Renal cortical epithelial cell (primary cell): ENCODE data around the gene EFNB2. TPM values are rescaled to one million over a fixed set of nuclear protein-coding genes. Genes with fewer than 3 reads are reported as not detected.

Experiments used
- DNase-seq: peaks from one replicate; pipeline ENCODE4 v3.0.0-alpha.2; 2011; ENCODE audit warnings: low read depth
- total RNA-seq: library from RNA; depleted of rRNA; stranded (reverse); fragments of >200 nt; gene quantifications from 2 replicates; pipeline ENCODE4 v1.2.3, GENCODE V29; 2014

EFNB2 gene
- total RNA-seq, 1 donor from 2014 or later = 31.0 TPM

- DNase-seq = no peak
These were observed 86.4 kb downstream of the EFNB2 start for GRCh38 chr13:106449096-106449495.

- peak; percentile 92 for DNase-seq
These were observed 89.5 kb downstream of the EFNB2 start for GRCh38 chr13:106445996-106446395.

GRCh38 chr13:106443607-106444322, 91.7 kb downstream of the EFNB2 start:
- DNase-seq = no peak

GRCh38 chr13:106440866-106441265, 94.6 kb downstream of the EFNB2 start:
- DNase-seq = no peak

Other genes with a start within 250 kb of the EFNB2 start
- gene ARGLU1, start 32.5 kb upstream of the EFNB2 start, total RNA-seq = 22.9 and 50.1 TPM in 2 replicates